Skeletal muscle cell (primary cell): ENCODE results near the gene SCML2.
"Not testable (repeated sequence)": the region's sequence is repeated elsewhere in the genome, so short reads cannot be mapped to it uniquely, and the experiment has no call there.

ENCODE experiments used
- DNase-seq: peaks from one replicate; pipeline ENCODE4 v3.0.0-alpha.2; 2010; ENCODE audit warnings: low read depth
- H3K4me3 ChIP-seq: 2 replicates; pipeline ENCODE4 v1.5.1; 2011; ENCODE audit warnings: low read depth, mild to moderate bottlenecking, control low read depth, low read length, moderate library complexity

SCML2 gene

DNA sequence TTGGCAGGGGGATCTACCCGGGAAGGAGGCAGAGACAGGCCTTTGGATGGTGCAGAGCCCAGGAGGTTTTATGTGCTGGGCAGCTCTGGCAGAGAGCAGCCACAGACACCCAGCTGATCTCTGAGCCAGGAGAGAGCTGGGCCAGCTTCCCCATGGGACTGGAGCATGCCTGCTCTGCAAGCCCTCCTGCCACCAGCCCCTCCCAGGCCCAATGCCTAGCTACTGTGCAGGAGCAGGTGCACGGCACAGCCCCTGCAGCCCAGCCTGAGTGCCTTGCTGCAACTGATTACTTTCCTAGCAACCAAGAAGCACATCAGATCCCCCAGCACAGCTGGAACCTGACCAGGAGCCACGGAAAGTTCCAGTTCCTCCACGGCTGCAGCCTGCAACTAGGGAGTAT lies 76.0 kb downstream of the SCML2 start:
- H3K4me3 ChIP-seq = no peak overlapping the region
- DNase-seq = no peak

DNA sequence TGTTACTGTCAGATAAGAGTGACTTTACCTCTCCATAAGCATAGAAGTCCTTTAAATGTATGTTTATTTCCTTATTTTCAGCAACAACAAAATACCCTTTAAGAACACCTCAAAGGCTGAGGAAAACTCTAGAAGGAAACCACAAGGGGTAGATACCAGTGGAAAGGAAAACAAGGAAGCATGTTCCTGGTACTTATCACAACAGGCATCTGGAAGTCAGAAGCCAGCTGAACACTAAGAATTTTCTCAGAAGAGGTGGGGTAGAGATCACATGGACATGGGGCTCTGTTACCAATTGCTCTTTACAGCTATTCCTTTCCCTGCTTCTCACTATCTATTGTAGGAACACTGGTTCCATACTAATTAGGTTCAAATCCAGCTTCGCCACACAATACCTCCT lies 82.3 kb downstream of the SCML2 start:
- no peak overlapping the region for H3K4me3 ChIP-seq

GRCh38 chrX:18271725-18272124 lies 82.8 kb downstream of the SCML2 start:
- no peak for DNase-seq
- H3K4me3 ChIP-seq = no peak overlapping the region

More for the DNA sequence above, 82.3 kb downstream of the SCML2 start:
- no peak for DNase-seq

- DNase-seq = no peak
- H3K4me3 ChIP-seq = no peak overlapping the region
Observed at GRCh38 chrX:18271309-18271708, 83.2 kb downstream of the SCML2 start.

GRCh38 chrX:18255059-18255458 lies 99.4 kb downstream of the SCML2 start:
- no peak overlapping the region for H3K4me3 ChIP-seq
- DNase-seq = no peak

DNA sequence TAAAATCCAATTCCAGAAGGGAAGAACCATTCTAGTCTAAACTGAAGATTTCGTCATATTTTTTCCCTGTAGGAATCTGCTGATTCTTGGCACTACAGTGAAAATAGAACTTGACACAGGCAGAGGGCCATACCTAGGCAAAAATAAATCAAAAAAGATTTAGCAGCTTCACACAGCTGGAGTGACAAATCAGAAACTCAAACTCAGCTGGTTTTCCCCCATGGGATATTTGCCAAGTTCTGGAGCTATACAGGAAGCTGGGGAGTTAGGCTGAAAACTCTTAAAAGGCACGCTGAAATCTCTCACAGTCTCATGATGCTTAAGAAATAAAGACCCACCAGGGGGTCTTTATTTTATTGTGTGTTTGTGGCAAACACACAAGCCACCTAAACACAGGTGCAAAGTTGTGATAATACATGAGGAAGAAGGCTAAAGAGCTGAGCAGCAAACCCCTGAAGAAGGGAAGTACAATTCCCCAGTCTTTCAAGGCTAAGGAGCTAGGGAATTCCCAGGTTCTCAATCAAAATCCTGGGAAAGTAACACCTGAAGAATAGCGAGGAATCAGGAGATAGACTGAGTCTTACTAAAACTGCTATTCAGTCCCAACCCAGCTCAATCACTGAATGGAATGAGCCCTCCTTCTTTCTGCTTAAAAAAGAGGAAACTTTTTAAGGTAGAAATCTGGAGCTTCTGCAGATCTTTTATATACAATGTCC lies 101.7 kb downstream of the SCML2 start:
- peak; percentile 9 for DNase-seq
- H3K4me3 ChIP-seq = no peak overlapping the region

DNA sequence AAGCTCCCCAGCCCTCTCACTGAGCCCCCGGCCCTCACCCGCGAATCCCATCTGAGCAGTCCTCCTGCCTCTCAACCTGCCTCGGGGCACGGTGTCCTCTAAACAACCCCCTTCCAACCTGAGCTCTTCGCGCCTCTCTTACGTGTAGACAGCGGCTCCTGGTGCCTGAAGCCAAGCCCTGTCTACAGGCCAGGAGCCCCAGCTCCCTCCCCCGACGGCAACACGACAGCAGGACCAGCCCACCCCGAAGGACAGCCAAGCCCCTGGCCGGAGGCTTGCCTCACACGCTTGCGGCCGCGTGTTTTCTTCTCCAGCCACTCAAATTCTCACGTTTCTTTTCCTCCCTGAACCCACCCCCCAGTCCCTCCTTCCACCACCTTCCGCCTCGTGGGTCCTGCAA lies 124.8 kb downstream of the SCML2 start:
- not testable (repeated sequence) for H3K4me3 ChIP-seq, DNase-seq

- DNase-seq = no peak
- H3K4me3 ChIP-seq = no peak overlapping the region
Observed at GRCh38 chrX:18228069-18228468, 126.4 kb downstream of the SCML2 start.

- no peak for DNase-seq
- no peak overlapping the region for H3K4me3 ChIP-seq
Observed at GRCh38 chrX:18227458-18227857, 127.0 kb downstream of the SCML2 start.

DNA sequence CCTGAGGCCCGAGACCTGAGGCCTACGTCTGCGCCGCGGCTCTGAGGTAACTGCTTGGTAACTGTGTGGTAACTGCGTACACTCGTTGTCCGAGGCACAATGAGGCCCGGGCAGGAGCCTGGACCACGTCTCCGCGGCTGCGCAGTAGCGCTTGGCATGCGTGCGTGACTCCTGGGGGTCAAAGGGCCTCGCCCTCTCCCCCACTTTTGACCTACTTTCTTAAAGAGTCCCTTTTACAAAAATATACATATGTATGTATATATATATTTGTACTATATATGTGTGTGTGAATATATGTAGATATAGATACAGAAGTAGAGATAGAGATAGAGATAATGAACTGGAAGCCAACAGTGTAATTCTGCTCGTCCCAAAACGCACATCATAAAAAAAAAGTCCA lies 133.7 kb downstream of the SCML2 start, which contains the start of gene BEND2:
Gene BEND2, minus strand, starts transcription at position 101 of the 400 bp plus-strand sequence. CDS start 136 bp downstream, outside the sequence.
- no peak within 1 kb of the TSS for H3K4me3 ChIP-seq
- no peak for DNase-seq

- no peak for DNase-seq
- H3K4me3 ChIP-seq = no peak overlapping the region
Observed at GRCh38 chrX:18210470-18210869, 144.0 kb downstream of the SCML2 start.

- H3K4me3 ChIP-seq = no peak overlapping the region
- DNase-seq = no peak
Observed at GRCh38 chrX:18206657-18207056, 147.8 kb downstream of the SCML2 start.

GRCh38 chrX:18203631-18204030 lies 150.9 kb downstream of the SCML2 start:
- no peak overlapping the region for H3K4me3 ChIP-seq
- no peak for DNase-seq

GRCh38 chrX:18194688-18195087 lies 159.8 kb downstream of the SCML2 start:
- DNase-seq = no peak
- H3K4me3 ChIP-seq = no peak overlapping the region
